K562 (cell line): ENCODE data around the gene DCUN1D3. TPM values are rescaled to one million over a fixed set of nuclear protein-coding genes. Genes with fewer than 3 reads are reported as not detected.

ENCODE experiments used
- CREB1 ChIP-seq, 2 experiments: sonication (generic) in 1 of 2; formaldehyde crosslinking in 1 of 2; IDR thresholded peaks; 2 replicates each; pipeline versions ENCODE4 v1.6.1 to v1.8.0; 2012 to 2022; ENCODE audit warnings: inconsistent platforms in 1 of 2, mild to moderate bottlenecking in 1 of 2, missing genetic modification reagents in 1 of 2, moderate library complexity in 1 of 2
- ESRRA ChIP-seq: fragments of 450-650 bp; IDR thresholded peaks from 2 replicates; pipeline ENCODE4 v1.6.1; 2014; ENCODE audit warnings: low read depth, mild to moderate bottlenecking, moderate library complexity, borderline replicate concordance
- GABPB2 ChIP-seq: fragments of 250-450 bp; sonication (Bioruptor Pico); conservative IDR thresholded peaks from 2 replicates; pipeline ENCODE4 v1.5.1; 2021; ENCODE audit warnings: mild to moderate bottlenecking
- GTF2E2 ChIP-seq: fragments of 200-800 bp; sonication (Bioruptor generic); IDR thresholded peaks from 2 replicates; pipeline ENCODE4 v1.6.1; 2016; ENCODE audit warnings: missing genetic modification characterization, missing compliant biosample characterization
- HDAC2 ChIP-seq: fragments of 450-650 bp; IDR thresholded peaks from 2 replicates; pipeline ENCODE4 v1.6.1; 2016; ENCODE audit warnings: mild to moderate bottlenecking
- KDM2B ChIP-seq: fragments of 250-450 bp; sonication (Bioruptor Pico); IDR thresholded peaks from 2 replicates; pipeline ENCODE4 v1.8.0; 2021; ENCODE audit warnings: mild to moderate bottlenecking, moderate library complexity
- KLF6 ChIP-seq: fragments of 250-450 bp; sonication (Bioruptor Pico); IDR thresholded peaks from 2 replicates; pipeline ENCODE4 v1.4.0; 2020; ENCODE audit warnings: mild to moderate bottlenecking, moderate library complexity, borderline replicate concordance
- MTA2 ChIP-seq: fragments of 450-650 bp; IDR thresholded peaks from 2 replicates; pipeline ENCODE4 v1.6.1; 2016; ENCODE audit warnings: low read depth
- MYC ChIP-seq, 2 experiments: fragments of 250-450 bp in 1 of 2; sonication (Bioruptor Pico) in 1 of 2; IDR thresholded peaks; 2 replicates each; pipeline versions ENCODE4 v1.5.1 to v1.6.1; 2012 to 2021; ENCODE audit warnings: low read depth in 2 of 2, borderline replicate concordance in 1 of 2, improper control_type of control experiment in 1 of 2, low read length in 1 of 2, mild to moderate bottlenecking in 1 of 2, moderate library complexity in 1 of 2
- NRF1 ChIP-seq, 2 experiments: fragments of 450-650 bp; IDR thresholded peaks in 1 of 2; conservative IDR thresholded peaks in 1 of 2; 2 replicates each; pipeline ENCODE4 v1.6.1; 2014; ENCODE audit warnings: mild to moderate bottlenecking in 2 of 2
- PCBP1 ChIP-seq: fragments of 200-400 bp; formaldehyde crosslinking; IDR thresholded peaks from 2 replicates; pipeline ENCODE4 v1.6.1; 2018; ENCODE audit warnings: mild to moderate bottlenecking, low read depth, low read length; ENCODE audit not compliant: poor library complexity, severe bottlenecking
- SMARCC2 ChIP-seq: fragments of 450-650 bp; IDR thresholded peaks from 2 replicates; pipeline ENCODE4 v1.6.1; 2017; ENCODE audit warnings: antibody characterized with exemption, moderate library complexity, mild to moderate bottlenecking, low read depth
- SREBF1 ChIP-seq: fragments of 150-350 bp; IDR thresholded peaks from 2 replicates; pipeline ENCODE4 v1.6.1; 2014; ENCODE audit warnings: antibody characterized with exemption, low read depth, low read length, borderline replicate concordance
- STAT6 ChIP-seq: sonication (generic); formaldehyde crosslinking; IDR thresholded peaks from 2 replicates; pipeline ENCODE4 v1.8.1; 2023; ENCODE audit warnings: mild to moderate bottlenecking, missing genetic modification reagents
- TGIF2 ChIP-seq: sonication (generic); formaldehyde crosslinking; IDR thresholded peaks from 2 replicates; pipeline ENCODE4 v1.8.1; 2022; ENCODE audit warnings: mild to moderate bottlenecking, missing genetic modification reagents, moderate library complexity
- ZNF449 ChIP-seq: fragments of 250-450 bp; sonication (Bioruptor Pico); IDR thresholded peaks from 2 replicates; pipeline ENCODE4 v1.8.0; 2022; ENCODE audit warnings: moderate library complexity, mild to moderate bottlenecking, inconsistent platforms
- ZNF561 ChIP-seq: fragments of 450-650 bp; formaldehyde crosslinking; conservative IDR thresholded peaks from 2 replicates; pipeline ENCODE4 v1.4.0; 2020; ENCODE audit warnings: mild to moderate bottlenecking, moderate library complexity
- ZSCAN29 ChIP-seq: fragments of 450-650 bp; IDR thresholded peaks from 2 replicates; pipeline ENCODE4 v1.6.1; 2017
- polyA plus RNA-seq, 8 experiments: library from polyadenylated mRNA; depleted of rRNA in 4 of 8; stranded (reverse) in 5 of 8; unstranded in 3 of 8; fragments of >200 nt; fragmentation: Nextera tagmentation in 2 of 8; fragmentation: Illumina TruSeq in 1 of 8; extraction: Ambion mirVana in 2 of 8; extraction: Trizol in 1 of 8; gene quantifications; 2 replicates each; pipeline versions ENCODE4 v1.2.1 to v1.2.3, GENCODE V29; 2011 to 2014; ENCODE audit warnings: inconsistent platforms in 1 of 8, missing spikeins in 1 of 8
- total RNA-seq, 7 experiments: library from RNA; depleted of rRNA in 6 of 7; stranded (reverse); fragments of >200 nt in 6 of 7; fragmentation: Illumina TruSeq in 2 of 7; extraction: Trizol in 2 of 7; gene quantifications; 2 replicates each; pipeline versions ENCODE4 v1.2.1 to v1.2.3, GENCODE V29; 2011 to 2021; ENCODE audit warnings: low replicate concordance in 1 of 7
- TF ChIP-seq, protein P1 (sequence below), 2 experiments: fragments of 450-650 bp; IDR thresholded peaks; 2 replicates each; pipeline ENCODE4 v1.6.1; 2018; ENCODE audit warnings: mild to moderate bottlenecking in 2 of 2, low read depth in 1 of 2; ENCODE audit not compliant: partially characterized antibody in 2 of 2

The DCUN1D3 gene
- total and polyA plus RNA-seq, 9 of the 15 experiments (the other 6 are each of a cell fraction or from before 2014, with no cell fraction given): 1.0 to 4.7 (median 2.2) TPM

- no peak for TF ChIP-seq STAT6 (CRISPR knock-in tag)
- TF ChIP-seq ESRRA: peak; percentile 29; the same call in 1 of the 2 replicates
- peak; percentile 78; the same call in 1 of the 2 replicates for TF ChIP-seq HDAC2
- TF ChIP-seq KLF6 (CRISPR knock-in tag): no peak
- TF ChIP-seq ZNF561 (CRISPR knock-in tag): no peak
- no peak for TF ChIP-seq CREB1 (IDR thresholded peaks at IDR 0.05)
- TF ChIP-seq CREB1 (CRISPR knock-in tag; IDR thresholded peaks at IDR 0.05): no peak
- TF ChIP-seq, protein P1, sequence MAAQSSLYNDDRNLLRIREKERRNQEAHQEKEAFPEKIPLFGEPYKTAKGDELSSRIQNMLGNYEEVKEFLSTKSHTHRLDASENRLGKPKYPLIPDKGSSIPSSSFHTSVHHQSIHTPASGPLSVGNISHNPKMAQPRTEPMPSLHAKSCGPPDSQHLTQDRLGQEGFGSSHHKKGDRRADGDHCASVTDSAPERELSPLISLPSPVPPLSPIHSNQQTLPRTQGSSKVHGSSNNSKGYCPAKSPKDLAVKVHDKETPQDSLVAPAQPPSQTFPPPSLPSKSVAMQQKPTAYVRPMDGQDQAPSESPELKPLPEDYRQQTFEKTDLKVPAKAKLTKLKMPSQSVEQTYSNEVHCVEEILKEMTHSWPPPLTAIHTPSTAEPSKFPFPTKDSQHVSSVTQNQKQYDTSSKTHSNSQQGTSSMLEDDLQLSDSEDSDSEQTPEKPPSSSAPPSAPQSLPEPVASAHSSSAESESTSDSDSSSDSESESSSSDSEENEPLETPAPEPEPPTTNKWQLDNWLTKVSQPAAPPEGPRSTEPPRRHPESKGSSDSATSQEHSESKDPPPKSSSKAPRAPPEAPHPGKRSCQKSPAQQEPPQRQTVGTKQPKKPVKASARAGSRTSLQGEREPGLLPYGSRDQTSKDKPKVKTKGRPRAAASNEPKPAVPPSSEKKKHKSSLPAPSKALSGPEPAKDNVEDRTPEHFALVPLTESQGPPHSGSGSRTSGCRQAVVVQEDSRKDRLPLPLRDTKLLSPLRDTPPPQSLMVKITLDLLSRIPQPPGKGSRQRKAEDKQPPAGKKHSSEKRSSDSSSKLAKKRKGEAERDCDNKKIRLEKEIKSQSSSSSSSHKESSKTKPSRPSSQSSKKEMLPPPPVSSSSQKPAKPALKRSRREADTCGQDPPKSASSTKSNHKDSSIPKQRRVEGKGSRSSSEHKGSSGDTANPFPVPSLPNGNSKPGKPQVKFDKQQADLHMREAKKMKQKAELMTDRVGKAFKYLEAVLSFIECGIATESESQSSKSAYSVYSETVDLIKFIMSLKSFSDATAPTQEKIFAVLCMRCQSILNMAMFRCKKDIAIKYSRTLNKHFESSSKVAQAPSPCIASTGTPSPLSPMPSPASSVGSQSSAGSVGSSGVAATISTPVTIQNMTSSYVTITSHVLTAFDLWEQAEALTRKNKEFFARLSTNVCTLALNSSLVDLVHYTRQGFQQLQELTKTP (IDR thresholded peaks at IDR 0.05; ENCODE audit: low read depth in 1 of 2, partially characterized antibody in 2 of 2): peak in 1 of 2 experiments; percentile 57
- TF ChIP-seq KDM2B: no peak
- TF ChIP-seq SMARCC2: peak; percentile 43; the same call in 1 of the 2 replicates
- no peak for TF ChIP-seq NRF1 (conservative IDR thresholded peaks at IDR 0.05 in 1 of 2, IDR thresholded peaks at IDR 0.05 in 1 of 2)
- no peak for TF ChIP-seq GABPB2 (CRISPR knock-in tag)
- TF ChIP-seq GTF2E2: no peak
- peak; percentile 43; the same call in 1 of the 2 replicates for TF ChIP-seq MYC (IDR thresholded peaks at IDR 0.05; ENCODE audit: low read depth, low read length)
- TF ChIP-seq MYC (CRISPR knock-in tag; IDR thresholded peaks at IDR 0.05; ENCODE audit: borderline replicate concordance, low read depth): no peak
- no peak for TF ChIP-seq ZNF449 (CRISPR knock-in tag)
- no peak for TF ChIP-seq TGIF2
- no peak for TF ChIP-seq ZSCAN29
- TF ChIP-seq MTA2: peak; percentile 46; the same call in 1 of the 2 replicates
- TF ChIP-seq PCBP1: no peak
- TF ChIP-seq SREBF1: no peak
These were observed 4.4 kb upstream of the DCUN1D3 start (continued) for GRCh38 chr16:20904507-20905081.
